ENCODE data around the gene TNRC6C.

The TNRC6C gene

DNA sequence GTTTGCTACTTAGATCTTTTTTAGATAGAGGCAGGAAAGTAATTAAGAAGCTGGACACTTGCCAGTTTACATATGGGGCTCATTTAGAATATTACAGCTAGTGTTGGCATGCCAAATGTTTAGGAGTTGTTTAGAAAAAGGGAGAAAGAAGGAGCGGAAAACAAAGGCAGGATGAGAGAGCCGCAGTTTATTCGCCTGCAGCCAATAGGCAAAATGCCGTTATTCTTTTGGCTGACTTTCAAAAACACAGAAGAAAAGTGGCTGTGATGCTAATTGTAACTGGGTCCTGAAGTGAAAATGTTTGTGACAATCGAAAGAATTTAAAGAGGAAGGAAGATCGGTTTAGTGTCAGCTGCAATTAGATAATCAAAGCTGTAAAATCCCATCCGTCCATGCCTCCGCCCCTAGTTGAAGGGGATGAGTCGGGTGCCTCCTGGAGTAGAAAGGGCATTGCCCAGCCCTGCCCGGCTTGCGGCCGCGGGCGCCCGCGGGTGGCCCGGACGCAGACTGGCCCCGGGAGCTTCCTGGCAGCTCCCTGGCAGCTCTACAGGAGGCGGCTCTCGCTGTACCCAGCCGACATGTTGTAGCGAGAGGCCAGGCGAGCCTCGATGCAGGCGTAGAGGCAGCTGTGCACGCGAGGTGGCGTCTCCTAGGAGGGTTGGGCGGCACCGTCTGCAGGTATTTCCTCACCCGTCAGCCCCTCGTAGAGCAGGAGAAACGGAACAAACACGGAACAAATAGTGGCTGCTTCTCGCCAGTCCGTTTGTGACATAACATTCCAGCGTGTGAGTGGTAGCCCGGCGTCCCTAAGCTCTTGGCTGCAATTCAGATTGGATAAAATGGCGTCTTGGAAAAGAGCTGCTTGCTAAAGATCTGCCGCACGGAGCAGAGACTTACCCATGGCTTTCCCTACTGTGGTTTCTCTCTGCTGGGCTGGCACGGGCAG is 82.2 kb downstream of the TNRC6C start:
- no peaks in the 10 kb centered on the region for H3K27me3 ChIP-seq (ENCODE audit: control insufficient read depth, insufficient read depth, low read length)

GRCh38 chr17:78041386-78042179 is 83.1 kb downstream of the TNRC6C start:
- Histone ChIP-seq H3K4me3 (ENCODE audit: low read length) (no peak overlapping the region), H3K9ac (ENCODE audit: low read length) (no peak overlapping the region), H3K27ac (ENCODE audit: low read length) (no peak overlapping the region), H3K9me3 (ENCODE audit: control insufficient read depth, low read depth, low read length) (no peaks in the 10 kb centered on the region), H3K36me3 (ENCODE audit: control insufficient read depth, low read depth, low read length) (peaks cover 6% of the 10 kb centered on the region), H3K4me1 (ENCODE audit: control insufficient read depth, low read depth, low read length) (no peaks in the 10 kb centered on the region), H3K27me3 (ENCODE audit: control insufficient read depth, insufficient read depth, low read length) (no peaks in the 10 kb centered on the region)

More for the DNA sequence above, 82.2 kb downstream of the TNRC6C start:
- Histone ChIP-seq H3K4me1 (ENCODE audit: control insufficient read depth, low read depth, low read length) (no peaks in the 10 kb centered on the region), H3K27ac (ENCODE audit: low read length) (no peak overlapping the region), H3K36me3 (ENCODE audit: control insufficient read depth, low read depth, low read length) (peaks cover 6% of the 10 kb centered on the region), H3K4me3 (ENCODE audit: low read length) (no peak overlapping the region), H3K9ac (ENCODE audit: low read length) (no peak overlapping the region), H3K9me3 (ENCODE audit: control insufficient read depth, low read depth, low read length) (no peaks in the 10 kb centered on the region)

DNA sequence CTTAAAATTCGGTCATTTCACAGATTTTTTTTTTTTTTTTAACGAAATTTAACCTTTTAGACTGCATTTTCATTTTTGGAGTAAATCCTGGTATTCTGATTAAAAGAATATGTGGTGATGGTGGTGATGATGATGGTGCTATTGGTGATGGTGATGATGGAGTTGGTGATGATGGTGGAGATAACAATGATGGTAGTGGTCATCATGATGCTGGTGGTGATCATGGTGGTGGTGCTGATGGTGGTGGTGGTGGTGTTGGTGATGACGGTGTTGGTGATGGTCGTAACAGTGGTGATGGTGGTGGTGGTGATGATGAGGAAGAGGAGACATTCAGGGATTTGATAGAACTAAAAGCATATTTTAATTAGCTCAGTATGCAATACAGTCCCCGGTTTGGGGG is 84.0 kb downstream of the TNRC6C start:
- Histone ChIP-seq H3K4me1 (ENCODE audit: control insufficient read depth, low read depth, low read length) (no peaks in the 10 kb centered on the region), H3K27me3 (ENCODE audit: control insufficient read depth, insufficient read depth, low read length) (no peaks in the 10 kb centered on the region), H3K9ac (ENCODE audit: low read length) (no peak overlapping the region), H3K36me3 (ENCODE audit: control insufficient read depth, low read depth, low read length) (no peaks in the 10 kb centered on the region), H3K9me3 (ENCODE audit: control insufficient read depth, low read depth, low read length) (no peaks in the 10 kb centered on the region), H3K4me3 (ENCODE audit: low read length) (no peak overlapping the region), H3K27ac (ENCODE audit: low read length) (no peak overlapping the region)

DNA sequence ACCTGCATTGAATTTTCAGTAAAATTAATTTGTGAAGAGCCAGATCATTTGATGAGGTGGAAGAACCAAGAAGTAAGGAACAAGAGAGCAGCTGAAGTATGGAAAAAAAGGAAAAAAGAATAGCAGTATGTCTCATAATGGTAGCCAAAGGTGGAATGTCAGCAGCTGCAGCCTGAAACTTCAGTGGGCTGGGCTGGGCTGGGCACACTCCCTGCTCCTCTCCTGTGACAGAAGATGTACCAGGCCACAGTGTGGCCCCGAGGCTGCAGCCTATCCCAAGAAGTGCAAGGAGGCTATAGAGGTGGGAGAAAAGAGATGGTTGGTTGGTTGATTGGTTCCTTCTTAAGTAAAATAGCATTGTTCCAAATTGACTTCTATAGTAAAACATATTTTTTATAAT is 84.5 kb downstream of the TNRC6C start:
- H3K9me3 ChIP-seq (ENCODE audit: control insufficient read depth, low read depth, low read length), result no peaks in the 10 kb centered on the region
- H3K36me3 ChIP-seq (ENCODE audit: control insufficient read depth, low read depth, low read length), result no peaks in the 10 kb centered on the region
- H3K9ac ChIP-seq (ENCODE audit: low read length), result no peak overlapping the region
- no peaks in the 10 kb centered on the region for H3K4me1 ChIP-seq (ENCODE audit: control insufficient read depth, low read depth, low read length)
- H3K27me3 ChIP-seq (ENCODE audit: control insufficient read depth, insufficient read depth, low read length), result no peaks in the 10 kb centered on the region
- no peak overlapping the region for H3K27ac ChIP-seq (ENCODE audit: low read length)
- no peak overlapping the region for H3K4me3 ChIP-seq (ENCODE audit: low read length)

GRCh38 chr17:78044280-78044835 is 85.9 kb downstream of the TNRC6C start:
- no peaks in the 10 kb centered on the region for H3K27me3 ChIP-seq (ENCODE audit: control insufficient read depth, insufficient read depth, low read length)
- H3K36me3 ChIP-seq (ENCODE audit: control insufficient read depth, low read depth, low read length), result peaks cover 8% of the 10 kb centered on the region

GRCh38 chr17:78045316-78045715 is 86.8 kb downstream of the TNRC6C start:
- Histone ChIP-seq H3K9me3 (ENCODE audit: control insufficient read depth, low read depth, low read length) (no peaks in the 10 kb centered on the region), H3K27me3 (ENCODE audit: control insufficient read depth, insufficient read depth, low read length) (no peaks in the 10 kb centered on the region), H3K9ac (ENCODE audit: low read length) (no peak overlapping the region), H3K36me3 (ENCODE audit: control insufficient read depth, low read depth, low read length) (peaks cover 18% of the 10 kb centered on the region), H3K27ac (ENCODE audit: low read length) (no peak overlapping the region), H3K4me3 (ENCODE audit: low read length) (no peak overlapping the region), H3K4me1 (ENCODE audit: control insufficient read depth, low read depth, low read length) (no peaks in the 10 kb centered on the region)

More at GRCh38 chr17:78044280-78044835, 85.9 kb downstream of the TNRC6C start:
- Histone ChIP-seq H3K9me3 (ENCODE audit: control insufficient read depth, low read depth, low read length) (no peaks in the 10 kb centered on the region), H3K9ac (ENCODE audit: low read length) (no peak overlapping the region), H3K4me3 (ENCODE audit: low read length) (no peak overlapping the region), H3K4me1 (ENCODE audit: control insufficient read depth, low read depth, low read length) (no peaks in the 10 kb centered on the region), H3K27ac (ENCODE audit: low read length) (no peak overlapping the region)

GRCh38 chr17:78046923-78047322 is 88.4 kb downstream of the TNRC6C start:
- Histone ChIP-seq H3K27ac (ENCODE audit: low read length) (no peak overlapping the region), H3K9ac (ENCODE audit: low read length) (no peak overlapping the region), H3K36me3 (ENCODE audit: control insufficient read depth, low read depth, low read length) (peaks cover 19% of the 10 kb centered on the region), H3K27me3 (ENCODE audit: control insufficient read depth, insufficient read depth, low read length) (no peaks in the 10 kb centered on the region), H3K4me1 (ENCODE audit: control insufficient read depth, low read depth, low read length) (no peaks in the 10 kb centered on the region), H3K9me3 (ENCODE audit: control insufficient read depth, low read depth, low read length) (no peaks in the 10 kb centered on the region), H3K4me3 (ENCODE audit: low read length) (no peak overlapping the region)

- Histone ChIP-seq H3K9ac (ENCODE audit: low read length) (no peak overlapping the region), H3K9me3 (ENCODE audit: control insufficient read depth, low read depth, low read length) (no peaks in the 10 kb centered on the region), H3K27me3 (ENCODE audit: control insufficient read depth, insufficient read depth, low read length) (no peaks in the 10 kb centered on the region), H3K27ac (ENCODE audit: low read length) (no peak overlapping the region), H3K4me1 (ENCODE audit: control insufficient read depth, low read depth, low read length) (no peaks in the 10 kb centered on the region), H3K4me3 (ENCODE audit: low read length) (no peak overlapping the region), H3K36me3 (ENCODE audit: control insufficient read depth, low read depth, low read length) (peaks cover 19% of the 10 kb centered on the region)
These were observed 90.1 kb downstream of the TNRC6C start for GRCh38 chr17:78048346-78049292.

DNA sequence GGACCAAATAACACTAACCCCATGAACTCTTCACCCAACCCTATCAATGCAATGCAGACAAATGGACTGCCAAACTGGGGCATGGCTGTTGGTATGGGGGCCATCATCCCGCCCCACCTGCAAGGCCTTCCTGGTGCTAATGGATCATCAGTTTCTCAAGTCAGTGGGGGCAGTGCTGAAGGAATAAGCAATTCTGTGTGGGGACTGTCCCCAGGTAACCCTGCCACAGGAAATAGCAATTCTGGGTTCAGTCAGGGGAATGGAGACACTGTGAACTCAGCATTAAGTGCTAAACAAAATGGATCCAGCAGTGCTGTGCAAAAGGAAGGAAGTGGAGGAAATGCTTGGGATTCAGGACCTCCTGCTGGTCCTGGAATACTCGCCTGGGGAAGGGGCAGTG is 91.1 kb downstream of the TNRC6C start:
- no peak overlapping the region for H3K27ac ChIP-seq (ENCODE audit: low read length)
- H3K36me3 ChIP-seq (ENCODE audit: control insufficient read depth, low read depth, low read length), result peaks cover 25% of the 10 kb centered on the region
- H3K9me3 ChIP-seq (ENCODE audit: control insufficient read depth, low read depth, low read length), result no peaks in the 10 kb centered on the region
- H3K4me3 ChIP-seq (ENCODE audit: low read length), result no peak overlapping the region
- no peaks in the 10 kb centered on the region for H3K4me1 ChIP-seq (ENCODE audit: control insufficient read depth, low read depth, low read length)
- H3K27me3 ChIP-seq (ENCODE audit: control insufficient read depth, insufficient read depth, low read length), result no peaks in the 10 kb centered on the region
- H3K9ac ChIP-seq (ENCODE audit: low read length), result no peak overlapping the region

GRCh38 chr17:78051186-78051972 is 92.9 kb downstream of the TNRC6C start:
- H3K27me3 ChIP-seq (ENCODE audit: control insufficient read depth, insufficient read depth, low read length), result no peaks in the 10 kb centered on the region
- H3K9me3 ChIP-seq (ENCODE audit: control insufficient read depth, low read depth, low read length), result no peaks in the 10 kb centered on the region
- no peaks in the 10 kb centered on the region for H3K4me1 ChIP-seq (ENCODE audit: control insufficient read depth, low read depth, low read length)
- no peak overlapping the region for H3K4me3 ChIP-seq (ENCODE audit: low read length)
- H3K9ac ChIP-seq (ENCODE audit: low read length), result no peak overlapping the region
- H3K36me3 ChIP-seq (ENCODE audit: control insufficient read depth, low read depth, low read length), result peaks cover 27% of the 10 kb centered on the region
- no peak overlapping the region for H3K27ac ChIP-seq (ENCODE audit: low read length)
